ENCODE data around the gene FBLN2. TPM values are rescaled to one million over a fixed set of nuclear protein-coding genes. Genes with fewer than 3 reads are reported as not detected.

Gene FBLN2
- total and polyA plus RNA-seq, 2 of the 13 experiments (the other 11 are each of a cell fraction or from before 2014, with no cell fraction given), result not detected

- no peak overlapping the region for H2AFZ ChIP-seq (ENCODE audit: low read length)
- H3K79me2 ChIP-seq (ENCODE audit: insufficient read depth, low read length), result no peaks in the 10 kb centered on the region
- no peaks in the 10 kb centered on the region for H3K36me3 ChIP-seq (replicated peaks in 1 of 2; ENCODE audit: control insufficient read depth in 1 of 2, insufficient read depth in 2 of 2, low read length in 2 of 2)
- no peaks in the 10 kb centered on the region for H4K20me1 ChIP-seq (ENCODE audit: insufficient read depth, low read length)
- 3% methylated on average over 7 of the region's 10 CpGs for WGBS (ENCODE audit: low lambda C conversion rate)
- intact Hi-C loops (cut with micrococcal nuclease; ENCODE audit: unreplicated experiment), result no loop called here
- H3K9ac ChIP-seq (ENCODE audit: insufficient read depth, low read depth, low read length), result no peak overlapping the region
- BruUV-seq (replicated peaks), result no TSS peak
- no peak for TF ChIP-seq REPIN1 (CRISPR knock-in tag; IDR thresholded peaks at IDR 0.05; ENCODE audit: borderline replicate concordance, low read depth)
- TF ChIP-seq HOXA7 (CRISPR knock-in tag; IDR thresholded peaks at IDR 0.05), result no peak
- no peak for TF ChIP-seq ZFAT (CRISPR knock-in tag; conservative IDR thresholded peaks at IDR 0.05)
- TF ChIP-seq FOXO1 (CRISPR knock-in tag; IDR thresholded peaks at IDR 0.05), result 0 out of 2 replicates have a peak, but pooled peaks have one; percentile 28
- no peak for TF ChIP-seq SOX6 (IDR thresholded peaks at IDR 0.05)
- no peak for TF ChIP-seq SOX6 (CRISPR knock-in tag; IDR thresholded peaks at IDR 0.05)
- no peak for TF ChIP-seq LRRFIP1 (CRISPR knock-in tag; conservative IDR thresholded peaks at IDR 0.05)
- no peak for TF ChIP-seq ATF7 (IDR thresholded peaks at IDR 0.05)
- TF ChIP-seq ATF7 (CRISPR knock-in tag; IDR thresholded peaks at IDR 0.05), result no peak
- peak; percentile 39; the same call in 1 of the 2 replicates for TF ChIP-seq FOXK2 (IDR thresholded peaks at IDR 0.05)
- TF ChIP-seq, protein P1, sequence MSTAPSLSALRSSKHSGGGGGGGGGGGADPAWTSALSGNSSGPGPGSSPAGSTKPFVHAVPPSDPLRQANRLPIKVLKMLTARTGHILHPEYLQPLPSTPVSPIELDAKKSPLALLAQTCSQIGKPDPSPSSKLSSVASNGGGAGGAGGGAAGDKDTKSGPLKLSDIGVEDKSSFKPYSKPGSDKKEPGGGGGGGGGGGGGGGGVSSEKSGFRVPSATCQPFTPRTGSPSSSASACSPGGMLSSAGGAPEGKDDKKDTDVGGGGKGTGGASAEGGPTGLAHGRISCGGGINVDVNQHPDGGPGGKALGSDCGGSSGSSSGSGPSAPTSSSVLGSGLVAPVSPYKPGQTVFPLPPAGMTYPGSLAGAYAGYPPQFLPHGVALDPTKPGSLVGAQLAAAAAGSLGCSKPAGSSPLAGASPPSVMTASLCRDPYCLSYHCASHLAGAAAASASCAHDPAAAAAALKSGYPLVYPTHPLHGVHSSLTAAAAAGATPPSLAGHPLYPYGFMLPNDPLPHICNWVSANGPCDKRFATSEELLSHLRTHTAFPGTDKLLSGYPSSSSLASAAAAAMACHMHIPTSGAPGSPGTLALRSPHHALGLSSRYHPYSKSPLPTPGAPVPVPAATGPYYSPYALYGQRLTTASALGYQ (CRISPR knock-in tag; IDR thresholded peaks at IDR 0.05), result no peak
- TF ChIP-seq ATRX (CRISPR knock-in tag; IDR thresholded peaks at IDR 0.05; ENCODE audit: borderline replicate concordance), result no peak
- no peak; the same call in 1 of the 2 replicates for TF ChIP-seq FOXA1 (IDR thresholded peaks at IDR 0.05)
- peak; percentile 62 for TF ChIP-seq FOXA1 (CRISPR knock-in tag; IDR thresholded peaks at IDR 0.05)
- TF ChIP-seq HNF4A (CRISPR knock-in tag; IDR thresholded peaks at IDR 0.05), result peak; percentile 47
- peak; percentile 83 for TF ChIP-seq FOXA3 (CRISPR knock-in tag; IDR thresholded peaks at IDR 0.05)
- ChIA-PET POLR2A (no interaction called here), CTCF (ENCODE audit: low intra/inter-chr PET ratio, low total read pairs) (no interaction called here)
- H3K27ac ChIP-seq (ENCODE audit: extremely low read length, insufficient read depth, low read length), result no peak overlapping the region
- H3K4me2 ChIP-seq (ENCODE audit: low read depth, low read length), result peak overlapping the region; percentile 38; the same call in 1 of the 2 replicates
- no peaks in the 10 kb centered on the region for H3K9me3 ChIP-seq (ENCODE audit: low read length)
- H3K27me3 ChIP-seq (ENCODE audit: control insufficient read depth in 1 of 2, insufficient read depth in 2 of 2, low read length in 2 of 2), result peaks cover 3 to 36% of the 10 kb centered on the region in 2 experiments; a peak in 4 of 5 replicates
- ATAC-seq, result peak; percentile 58
- no peak for DNase-seq (ENCODE audit: low spot score)
- H3K4me1 ChIP-seq (ENCODE audit: insufficient read depth, low read length), result peaks cover 13% of the 10 kb centered on the region
- no peak overlapping the region for H3K4me3 ChIP-seq (replicated peaks in 1 of 3; ENCODE audit: insufficient read depth in 1 of 3, low read depth in 2 of 3, low read length in 3 of 3)
- in situ Hi-C loops (cut with HindIII; ENCODE audit: extremely low pct_ligation_motif_present, low pct_unique_long_range_greater_than_20kb), result no loop called here
- no peak for FAIRE-seq
Measured at GRCh38 chr3:13674538-13675185, 125.7 kb downstream of the FBLN2 start.

Measured in HepG2 (cell line).